Measurements from ENCODE around the gene FYB1. TPM values are rescaled to one million over a fixed set of nuclear protein-coding genes. Genes with fewer than 3 reads are reported as not detected.

Gene FYB1
- total and polyA plus RNA-seq, 2 of the 8 experiments (the other 6 are each of a cell fraction or from before 2014, with no cell fraction given): not detected

GRCh38 chr5:39257554-39257953 is 38.2 kb upstream of the FYB1 start:
- H3K4me3 ChIP-seq (ENCODE audit: extremely low read depth in 1 of 4, insufficient read depth in 2 of 4, low read depth in 3 of 4, low read length in 4 of 4): no peak overlapping the region
- FAIRE-seq (no peak), DNase-seq (ENCODE audit: low read depth in 1 of 2, low spot score in 2 of 2) (no peak)
- H3K36me3 ChIP-seq (ENCODE audit: control insufficient read depth in 2 of 4, insufficient read depth in 4 of 4, low read length in 3 of 4): no peaks in the 10 kb centered on the region
- H3K9me3 ChIP-seq (ENCODE audit: insufficient read depth in 2 of 2, low read depth in 1 of 2, low read length in 1 of 2): no peaks in the 10 kb centered on the region
- no peaks in the 10 kb centered on the region for H3K27me3 ChIP-seq (replicated peaks in 1 of 4; ENCODE audit: control insufficient read depth in 3 of 4, extremely low read depth in 1 of 4, insufficient read depth in 3 of 4, low read length in 3 of 4)
- 93% methylated on average over 3 of the region's 3 CpGs; no CpG with 5 or more reads in 1 of the 2 experiments for WGBS, 2 experiments (ENCODE audit: extremely low coverage in 1 of 2, insufficient coverage in 1 of 2, insufficient read length in 1 of 2, insufficient replicate concordance in 2 of 2, low coverage in 1 of 2, low lambda C conversion rate in 2 of 2, missing lambda C conversion rate in 1 of 2)
- H3K79me2 ChIP-seq (ENCODE audit: control insufficient read depth in 1 of 2, insufficient read depth in 2 of 2, low read length in 2 of 2): no peaks in the 10 kb centered on the region
- CTCF ChIA-PET (ENCODE audit: partially characterized antibody): interaction anchor here (1.1 to 1.6 kb wide), 5 partner anchors 10 to 40 kb away, joined by 3 to 7 read pairs (median 4); no protein-coding TSS in a partner anchor
- H2BK15ac ChIP-seq (ENCODE audit: low read length): no peak overlapping the region
- H3K18ac ChIP-seq (ENCODE audit: extremely low read depth, low read length): no peak overlapping the region
- H3K9ac ChIP-seq (replicated peaks in 1 of 4; ENCODE audit: extremely low read depth in 1 of 4, low read depth in 3 of 4, low read length in 3 of 4): no peak overlapping the region
- no peaks in the 10 kb centered on the region for H3K79me1 ChIP-seq (ENCODE audit: low read depth, low read length)
- no peak overlapping the region for H2BK20ac ChIP-seq (ENCODE audit: low read length)
- H3K4ac ChIP-seq (replicated peaks; ENCODE audit: insufficient read length, low read depth, low read length): no peak overlapping the region
- no peaks in the 10 kb centered on the region for H4K20me1 ChIP-seq (replicated peaks in 1 of 2; ENCODE audit: control insufficient read depth in 1 of 2, insufficient read depth in 2 of 2, low read length in 2 of 2)
- H3K23ac ChIP-seq (ENCODE audit: insufficient read length): no peak overlapping the region
- no peak overlapping the region for H2AFZ ChIP-seq (ENCODE audit: low read length)
- H3K14ac ChIP-seq (ENCODE audit: insufficient read length): no peak overlapping the region
- H2BK120ac ChIP-seq (replicated peaks; ENCODE audit: low read depth, low read length): no peak overlapping the region
- no peak overlapping the region for H2AK5ac ChIP-seq (ENCODE audit: low read depth, low read length)
- POLR2A ChIA-PET (ENCODE audit: partially characterized antibody): interaction anchor here (0.6 kb wide), 1 partner anchor 463 kb away, joined by 3 read pairs; no protein-coding TSS in a partner anchor
- H3K56ac ChIP-seq (replicated peaks; ENCODE audit: insufficient read length, low read depth, low read length): no peak overlapping the region
- H4K8ac ChIP-seq (ENCODE audit: extremely low read depth, insufficient read depth, low read length): no peak overlapping the region
- no peak overlapping the region for H2BK5ac ChIP-seq (ENCODE audit: low read depth, low read length)
- H4K5ac ChIP-seq (ENCODE audit: insufficient read length, low read depth, low read length): no peak overlapping the region
- no peak overlapping the region for H3K4me2 ChIP-seq (ENCODE audit: insufficient read depth in 1 of 2, low read depth in 2 of 2, low read length in 2 of 2)
- H3K27ac ChIP-seq (ENCODE audit: low read depth, low read length): no peak overlapping the region
- no peak overlapping the region for H2BK12ac ChIP-seq (ENCODE audit: low read depth, low read length)
- H4K91ac ChIP-seq (replicated peaks; ENCODE audit: insufficient read length, low read length): no peak overlapping the region
- no peaks in the 10 kb centered on the region for H3K23me2 ChIP-seq (ENCODE audit: low read depth, low read length)
- H3K4me1 ChIP-seq (replicated peaks in 1 of 4; ENCODE audit: control insufficient read depth in 3 of 4, insufficient read depth in 4 of 4, low read length in 3 of 4): no peaks in the 10 kb centered on the region
- TF ChIP-seq CREB1 (IDR thresholded peaks at IDR 0.05): no peak
- no peak for TF ChIP-seq MAFK (IDR thresholded peaks at IDR 0.05; ENCODE audit: low read depth, low read length)
- TF ChIP-seq SIRT6 (IDR thresholded peaks at IDR 0.05; ENCODE audit: low read length): no peak
- no peak for TF ChIP-seq TEAD4 (IDR thresholded peaks at IDR 0.05; ENCODE audit: low read depth, low read length)
- no peak for TF ChIP-seq GTF2F1 (IDR thresholded peaks at IDR 0.05; ENCODE audit: borderline replicate concordance, low read depth, low read length)
- TF ChIP-seq EGR1 (IDR thresholded peaks at IDR 0.05; ENCODE audit: borderline replicate concordance, low read depth, low read length): no peak
- no peak for TF ChIP-seq SRF (IDR thresholded peaks at IDR 0.05; ENCODE audit: low read depth, low read length)
- TF ChIP-seq ZNF274 (IDR thresholded peaks at IDR 0.05; ENCODE audit: borderline replicate concordance, extremely low read depth, low read length): no peak
- TF ChIP-seq NRF1 (IDR thresholded peaks at IDR 0.05; ENCODE audit: low read depth, low read length): no peak
- no peak for TF ChIP-seq SAP30 (IDR thresholded peaks at IDR 0.05; ENCODE audit: insufficient read depth, insufficient replicate concordance, low read length)
- no peak for TF ChIP-seq JUND (IDR thresholded peaks at IDR 0.05; ENCODE audit: low read length)
- TF ChIP-seq CTCF (IDR thresholded peaks at IDR 0.05; ENCODE audit: control extremely low read depth in 1 of 3, insufficient read depth in 1 of 3, low read depth in 1 of 3, low read length in 3 of 3): no peak
- TF ChIP-seq EP300 (IDR thresholded peaks at IDR 0.05; ENCODE audit: borderline replicate concordance in 1 of 2, low read depth in 2 of 2, low read length in 2 of 2): no peak

Data from H1 (cell line).